GM19328 (cell line): ENCODE results near the gene LMF2.

ENCODE experiments used
- ATAC-seq: cut with Tn5 transposase; IDR thresholded peaks from one replicate; pipeline ENCODE4 v1.9.1; 2021; ENCODE audit warnings: mild to moderate bottlenecking, moderate library complexity; ENCODE audit not compliant: unreplicated experiment

The LMF2 gene

GRCh38 chr22:50483977-50484853 is 23.3 kb downstream of the LMF2 start:
- no peak for ATAC-seq

DNA sequence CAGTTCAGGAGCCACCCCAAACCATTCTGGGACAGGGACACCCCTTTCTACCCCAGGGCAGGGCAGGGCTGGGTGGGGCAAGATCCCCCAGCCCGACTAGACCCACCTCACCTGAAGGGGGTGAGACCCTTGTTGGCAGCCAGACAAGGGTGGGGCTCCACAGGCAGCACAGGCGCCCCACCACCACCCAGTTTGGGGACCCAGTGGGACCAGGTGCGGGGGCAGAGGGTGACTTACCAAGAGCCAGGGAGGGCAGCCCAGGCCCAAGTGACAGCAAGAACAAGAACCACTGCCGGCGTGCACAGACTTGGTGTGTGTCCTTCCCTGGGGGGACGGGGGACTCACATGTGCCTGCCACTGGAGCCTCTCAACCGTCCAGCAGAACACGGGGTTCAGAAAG is 23.9 kb downstream of the LMF2 start:
- no peak for ATAC-seq

DNA sequence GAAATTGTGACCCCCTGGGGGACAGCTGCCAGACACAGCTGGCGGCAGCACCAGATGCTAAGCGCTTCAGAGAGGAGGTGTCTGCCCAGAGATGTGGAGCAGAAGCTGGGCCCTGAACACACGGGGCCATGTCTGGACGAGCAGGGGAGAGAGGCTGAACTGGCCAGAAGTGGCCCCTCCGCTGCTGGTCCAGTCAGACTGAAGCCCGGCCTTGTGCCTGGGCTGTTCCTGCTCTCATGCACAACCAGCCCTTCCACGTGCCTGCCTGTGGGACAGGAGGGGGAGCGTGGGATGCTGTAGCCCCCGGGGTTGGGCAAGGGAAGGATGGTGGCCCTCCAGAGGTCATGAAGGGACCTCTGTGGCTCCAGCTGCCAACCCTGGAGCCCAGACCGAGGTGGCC is 24.4 kb downstream of the LMF2 start:
- no peak for ATAC-seq

- no peak for ATAC-seq
Measured at GRCh38 chr22:50482107-50483074, 25.1 kb downstream of the LMF2 start.

DNA sequence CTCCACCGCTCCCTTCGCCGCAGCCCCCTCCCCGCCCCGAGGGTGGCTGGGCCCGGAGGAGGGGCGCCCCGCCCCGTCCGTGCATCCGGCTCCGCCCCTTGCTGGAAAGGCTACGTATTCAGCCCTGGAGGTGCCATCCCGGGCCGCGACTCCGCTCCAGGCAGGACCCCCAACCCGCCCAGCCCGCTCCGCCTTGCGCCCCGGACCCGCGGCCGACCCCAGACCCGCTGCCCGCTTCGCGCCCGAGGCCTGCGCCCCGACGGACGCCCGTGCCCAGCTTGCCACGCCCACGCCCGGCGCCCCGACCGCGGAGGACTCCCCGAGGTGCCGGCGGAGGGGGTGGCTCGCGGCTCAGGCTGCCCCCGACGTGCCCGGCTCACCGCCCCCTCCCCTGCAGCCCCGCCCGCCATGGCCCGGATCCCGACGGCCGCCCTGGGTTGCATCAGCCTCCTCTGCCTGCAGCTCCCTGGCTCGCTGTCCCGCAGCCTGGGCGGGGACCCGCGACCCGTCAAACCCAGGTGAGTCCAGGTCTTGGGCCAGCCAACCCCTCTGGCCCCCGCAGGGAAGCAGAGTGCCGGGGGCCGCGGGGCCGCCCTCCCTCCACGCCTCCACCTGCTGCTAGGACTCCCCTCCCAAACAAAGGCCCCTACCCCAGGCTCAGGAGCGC is 25.9 kb downstream of the LMF2 start, which contains the start of gene ADM2:
Gene ADM2, plus strand, starts transcription at position 104 of the 667 bp plus-strand sequence. Its CDS starts 305 bp downstream, at position 409.
- no peak for ATAC-seq

GRCh38 chr22:50481045-50481439 is 26.5 kb downstream of the LMF2 start:
- ATAC-seq, result no peak

- ATAC-seq, result no peak
Measured at GRCh38 chr22:50479721-50480120, 27.8 kb downstream of the LMF2 start.

DNA sequence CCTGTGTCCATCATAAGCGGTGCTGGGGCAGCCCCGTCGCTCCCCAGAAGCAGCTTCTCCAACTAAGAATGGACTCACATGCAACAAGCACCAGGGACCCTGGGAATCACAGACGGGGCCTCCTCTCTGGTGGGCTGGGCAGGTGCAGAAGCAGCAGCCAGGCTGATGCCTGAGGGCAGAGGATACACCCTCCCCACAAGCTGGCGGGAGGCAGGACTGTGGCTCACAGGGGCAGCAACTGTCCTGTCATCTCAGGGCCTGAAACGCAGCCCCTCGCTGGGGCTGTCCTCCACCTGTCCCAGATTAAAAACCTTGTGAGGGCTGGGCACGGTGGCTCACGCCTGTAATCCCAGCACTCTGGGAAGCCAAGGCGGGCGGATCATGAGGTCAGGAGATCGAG is 29.6 kb downstream of the LMF2 start:
- ATAC-seq, result no peak

DNA sequence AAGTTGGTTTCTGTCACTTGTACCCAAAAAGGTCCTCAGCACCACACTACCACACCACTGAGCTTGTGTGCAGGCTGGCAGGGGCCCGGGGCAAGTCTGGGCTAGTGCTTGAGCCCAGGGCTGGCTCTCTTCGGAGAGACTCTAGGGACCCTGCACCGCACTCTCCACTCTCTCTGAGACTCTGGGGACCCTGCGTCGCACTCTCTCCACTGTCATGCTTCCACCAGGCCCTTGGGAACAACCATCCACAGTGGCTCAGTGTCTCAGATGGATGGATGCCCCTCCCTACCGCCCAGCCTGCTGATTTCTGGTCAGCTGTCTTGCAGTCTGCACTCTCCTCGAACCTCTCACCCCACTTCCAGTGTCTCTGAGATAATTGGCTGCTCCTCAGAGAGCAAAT is 30.6 kb downstream of the LMF2 start:
- ATAC-seq, result no peak

DNA sequence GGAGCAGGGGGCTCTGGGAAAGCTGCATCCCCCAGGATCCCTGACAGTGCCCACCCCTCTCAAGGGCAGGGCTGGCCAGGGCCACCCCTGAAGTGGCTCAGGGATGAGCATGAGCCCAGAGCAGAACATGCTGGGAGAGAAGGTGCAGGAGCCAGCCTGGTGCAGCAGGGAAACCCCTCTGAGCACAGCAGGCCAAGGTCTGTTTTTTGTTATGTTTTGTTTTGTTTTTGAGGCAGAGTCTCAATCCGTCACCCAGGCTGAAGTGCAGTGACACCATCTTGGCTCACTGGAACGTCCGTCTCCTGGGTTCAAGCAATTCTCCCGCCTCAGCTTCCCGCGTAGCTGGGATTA is 31.9 kb downstream of the LMF2 start:
- ATAC-seq, result no peak

DNA sequence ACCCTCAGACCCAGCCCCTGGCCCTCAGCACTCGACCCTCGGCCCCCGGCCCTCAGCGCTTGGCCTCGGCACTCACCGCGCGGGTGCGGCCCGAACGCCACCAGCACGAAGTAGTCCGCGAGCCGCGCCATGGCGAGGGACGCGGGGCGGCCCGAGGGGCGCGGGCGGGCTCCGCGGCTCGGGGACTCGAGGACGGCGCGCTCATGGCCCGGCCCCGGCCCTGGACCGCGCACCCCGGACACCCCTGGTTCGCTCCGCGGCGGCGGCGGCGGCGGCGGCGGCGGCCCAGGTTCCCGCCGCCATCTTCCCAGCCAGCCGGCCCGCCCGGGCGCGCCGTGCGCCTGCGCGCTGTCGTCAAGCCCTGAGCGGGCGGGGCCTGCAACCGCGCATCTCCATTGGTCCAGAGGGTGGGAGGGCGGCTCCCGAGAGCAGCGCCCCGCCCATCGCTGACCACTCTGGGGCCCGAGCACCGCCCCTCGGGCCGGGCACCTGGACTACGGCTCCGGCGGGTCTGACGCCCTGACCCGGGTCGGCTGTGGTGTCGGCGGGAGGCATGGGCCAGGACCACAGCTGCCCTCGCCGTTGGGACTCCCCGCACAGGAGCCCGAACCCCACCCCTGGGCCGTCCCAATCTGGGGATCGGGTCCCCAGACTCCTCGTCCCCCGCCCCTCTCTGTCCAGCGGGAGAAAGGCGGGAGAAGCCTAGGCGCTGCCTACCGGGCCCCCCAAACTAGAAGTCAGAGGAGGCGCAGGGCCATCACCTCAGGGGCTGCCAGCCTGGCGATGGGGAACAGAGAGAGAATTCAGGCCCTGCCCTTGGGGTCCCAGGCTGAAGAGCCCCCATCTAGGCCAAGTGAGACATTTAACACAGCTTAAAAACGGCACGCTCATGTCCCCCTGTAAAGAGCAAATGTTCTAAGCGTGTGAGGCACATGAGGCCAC is 32.5 kb downstream of the LMF2 start, which contains the start of gene SBF1:
Gene SBF1, minus strand, starts transcription at position 326 of the 942 bp plus-strand sequence. Its CDS starts 195 bp downstream, at position 131.
- ATAC-seq, result peak; percentile 68

- no peak for ATAC-seq
Measured at GRCh38 chr22:50473855-50474671, 33.4 kb downstream of the LMF2 start.

DNA sequence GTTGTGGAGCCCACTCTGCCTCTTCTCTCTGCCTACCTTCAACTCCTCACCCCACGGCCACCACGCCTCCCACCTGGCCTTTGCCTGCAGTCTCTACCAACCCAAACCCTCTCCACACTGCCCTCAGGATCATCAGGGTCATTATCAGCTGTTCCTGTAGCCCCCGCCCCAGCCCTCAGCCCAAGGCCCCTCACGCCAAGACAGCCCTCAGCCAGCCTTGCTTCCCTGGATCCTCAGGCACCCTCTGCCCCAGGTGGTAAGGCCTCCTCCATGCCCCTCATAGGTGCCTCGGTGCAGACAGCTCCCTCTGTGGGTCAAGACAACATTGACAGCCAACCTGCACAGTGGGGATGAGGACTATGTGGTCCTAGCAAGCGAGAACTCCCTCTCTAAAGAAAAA is 34.4 kb downstream of the LMF2 start:
- no peak for ATAC-seq

DNA sequence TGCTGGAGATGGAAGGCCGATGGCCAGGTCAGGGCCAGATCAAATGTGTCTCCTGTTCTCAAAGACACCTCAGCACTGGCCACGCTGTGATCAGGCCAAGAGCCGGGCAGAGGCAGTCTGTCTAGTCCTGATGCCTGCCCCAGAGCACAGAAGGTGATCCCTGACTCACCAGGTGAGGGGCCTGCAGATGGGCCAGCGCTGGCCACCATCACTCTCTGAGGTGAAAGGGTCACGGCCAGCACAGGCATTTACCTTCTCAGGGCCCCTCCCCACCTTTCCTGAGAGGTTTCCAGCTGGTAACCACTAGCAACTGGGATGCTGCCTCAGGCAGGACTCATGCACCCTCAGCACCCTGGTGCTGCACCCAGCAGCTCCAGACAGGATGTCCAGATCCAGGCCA is 35.5 kb downstream of the LMF2 start:
- ATAC-seq, result no peak

DNA sequence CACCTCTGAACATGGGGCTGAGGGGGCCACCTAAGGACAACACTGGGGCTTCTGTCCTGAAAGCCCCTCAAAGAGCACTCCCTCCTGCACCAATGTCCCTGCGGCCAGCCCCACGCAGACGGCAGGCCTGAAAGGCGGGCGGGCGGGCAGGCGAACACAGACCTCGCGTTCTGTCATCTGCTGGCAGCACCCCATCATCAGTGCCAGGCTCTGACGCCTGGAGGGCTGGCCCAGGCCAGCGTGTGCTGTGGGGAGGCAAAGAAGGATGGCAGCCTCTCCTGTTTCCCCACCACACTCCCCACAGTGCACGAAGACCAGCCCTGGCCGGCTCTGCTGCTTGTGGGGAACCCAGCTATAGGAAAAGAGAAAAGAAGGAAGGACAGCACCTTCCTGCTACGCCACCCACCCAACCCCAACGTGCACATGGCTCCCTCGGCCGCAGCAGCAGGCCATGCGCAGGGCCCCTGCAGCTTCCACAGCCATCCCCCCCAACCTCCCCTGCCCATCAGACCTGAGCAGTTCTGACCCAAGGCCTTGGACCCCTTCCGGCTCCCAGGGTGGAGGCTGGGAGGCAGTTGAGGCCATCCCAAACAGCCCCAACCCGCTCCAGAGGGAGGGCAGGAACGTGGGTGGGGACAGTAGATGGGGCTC is 36.2 kb downstream of the LMF2 start:
- ATAC-seq, result no peak

DNA sequence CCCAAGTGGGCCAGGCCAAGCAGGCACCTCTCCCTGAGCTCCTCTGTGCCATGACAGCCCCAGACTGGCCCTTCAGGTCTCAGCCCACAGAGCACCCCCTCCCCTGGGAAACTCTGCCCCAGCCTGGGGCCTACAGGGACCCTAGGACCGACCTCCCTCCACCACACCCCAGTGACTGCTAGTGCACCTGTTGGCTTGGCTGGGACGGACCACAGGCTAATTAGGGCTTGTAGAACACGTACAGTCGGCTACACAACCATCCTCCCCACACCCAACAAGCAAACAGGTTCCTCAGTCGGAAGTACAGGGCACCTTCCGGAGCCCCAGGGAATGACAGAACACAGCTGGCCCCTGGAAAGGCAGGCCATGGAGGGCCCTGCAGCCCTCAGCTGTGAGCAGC is 37.0 kb downstream of the LMF2 start:
- ATAC-seq, result no peak

GRCh38 chr22:50469377-50470305 is 37.9 kb downstream of the LMF2 start:
- peak; percentile 44 for ATAC-seq

DNA sequence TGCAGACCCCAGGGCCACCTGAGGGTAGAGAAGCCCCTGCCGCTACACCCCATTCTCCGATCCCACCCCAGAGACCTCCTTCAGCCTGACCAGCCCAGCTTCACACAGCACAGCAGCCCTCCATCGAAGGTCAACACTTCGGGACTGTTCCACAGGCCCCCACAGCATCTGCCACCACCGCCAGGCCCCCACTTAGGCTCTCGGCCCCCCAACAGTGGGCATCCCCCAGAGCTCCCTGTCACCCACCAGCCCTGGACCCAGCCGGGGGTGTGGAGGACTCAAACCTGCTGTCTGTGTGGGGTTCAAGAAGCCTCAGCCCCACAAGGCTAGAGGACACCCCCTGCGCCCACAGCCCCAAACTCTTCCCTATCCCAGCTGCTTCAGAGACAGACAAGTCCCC is 38.9 kb downstream of the LMF2 start:
- no peak for ATAC-seq
